NCI-H2171 (cell line): ENCODE measurements around the gene NDST1.

Experiments used
- DNase-seq: peaks from one replicate; lab custom pipeline; 2025; lab: John Stamatoyannopoulos, UW

NDST1 gene

GRCh38 chr5:150606476-150606875 lies 98.5 kb downstream of the NDST1 start:
- no peak for DNase-seq

GRCh38 chr5:150607105-150607504 lies 99.2 kb downstream of the NDST1 start:
- DNase-seq, result no peak
